GM19468 (cell line): ENCODE measurements around the gene CAVIN1.
"Not testable (repeated sequence)": the region's sequence is repeated elsewhere in the genome, so short reads cannot be mapped to it uniquely, and the experiment has no call there.

Experiments used
- ATAC-seq: cut with Tn5 transposase; IDR thresholded peaks from one replicate; pipeline ENCODE4 v1.9.1; 2021; ENCODE audit warnings: mild to moderate bottlenecking, moderate library complexity, moderate number of reproducible peaks; ENCODE audit not compliant: unreplicated experiment; ENCODE audit errors: extremely low read depth

The CAVIN1 gene

GRCh38 chr17:42422958-42423712 is at the start of gene CAVIN1:
CAVIN1 (minus strand) TSS chr17:42423256; CDS start chr17:42423097, 159 bp downstream.
- ATAC-seq, result no peak

- ATAC-seq, result no peak
Observed at GRCh38 chr17:42467889-42468288, 44.8 kb upstream of the CAVIN1 start.

GRCh38 chr17:42463976-42464400 is 40.9 kb upstream of the CAVIN1 start:
- ATAC-seq, result no peak

GRCh38 chr17:42460371-42460770 is 37.3 kb upstream of the CAVIN1 start:
- ATAC-seq, result no peak

GRCh38 chr17:42459801-42460281 is 36.8 kb upstream of the CAVIN1 start:
- ATAC-seq, result no peak

- ATAC-seq, result no peak
Observed at GRCh38 chr17:42459256-42459800, 36.3 kb upstream of the CAVIN1 start.

- ATAC-seq, result peak; percentile 64
Observed at GRCh38 chr17:42458497-42459255, 35.6 kb upstream of the CAVIN1 start, which contains the start of gene ATP6V0A1. ATP6V0A1 (plus strand) TSS chr17:42458878; CDS start chr17:42460895, 2,017 bp downstream.

- ATAC-seq, result no peak
Observed at GRCh38 chr17:42457107-42457792, 34.2 kb upstream of the CAVIN1 start.

GRCh38 chr17:42456223-42457106 is 33.4 kb upstream of the CAVIN1 start:
- ATAC-seq, result no peak

- not testable (repeated sequence) for ATAC-seq
Observed at GRCh38 chr17:42454987-42455386, 31.9 kb upstream of the CAVIN1 start.

- no peak for ATAC-seq
Observed at GRCh38 chr17:42453439-42453838, 30.4 kb upstream of the CAVIN1 start.

GRCh38 chr17:42451270-42451669 is 28.2 kb upstream of the CAVIN1 start:
- not testable (repeated sequence) for ATAC-seq

GRCh38 chr17:42449838-42450237 is 26.8 kb upstream of the CAVIN1 start:
- ATAC-seq, result not testable (repeated sequence)

- ATAC-seq, result not testable (repeated sequence)
Observed at GRCh38 chr17:42449176-42449575, 26.1 kb upstream of the CAVIN1 start.

GRCh38 chr17:42442196-42442565 is 19.1 kb upstream of the CAVIN1 start:
- ATAC-seq, result no peak

- no peak for ATAC-seq
Observed at GRCh38 chr17:42441371-42442195, 18.5 kb upstream of the CAVIN1 start.

GRCh38 chr17:42438600-42439567 is 15.8 kb upstream of the CAVIN1 start:
- ATAC-seq, result no peak
